ENCODE measurements around the gene DIDO1. TPM values are rescaled to one million over a fixed set of nuclear protein-coding genes. Genes with fewer than 3 reads are reported as not detected.

The DIDO1 gene
- total RNA-seq, 2 experiments from 2014 or later = 65.1 to 70.6 TPM

- Histone ChIP-seq H3K9me3 (ENCODE audit: low read length) (no peaks in the 10 kb centered on the region), H3K36me3 (ENCODE audit: insufficient read depth, low read length) (peaks cover 51% of the 10 kb centered on the region), H3K4me2 (ENCODE audit: low read length) (no peak overlapping the region), H3K4me1 (ENCODE audit: insufficient read depth, low read length, poor library complexity, severe bottlenecking) (peaks cover 6% of the 10 kb centered on the region), H3K27ac (ENCODE audit: low read depth, low read length, poor library complexity, severe bottlenecking) (no peak overlapping the region), H2AFZ (ENCODE audit: low read length) (no peak overlapping the region), H3K4me3 (ENCODE audit: low read depth, low read length, poor library complexity, severe bottlenecking) (no peak overlapping the region), H3K79me2 (ENCODE audit: insufficient read depth, low read depth, low read length) (no peaks in the 10 kb centered on the region), H3K9me2 (ENCODE audit: insufficient read depth, low read length) (no peaks in the 10 kb centered on the region), H4K20me1 (ENCODE audit: insufficient read depth, low read length) (no peaks in the 10 kb centered on the region)
- BruUV-seq (replicated peaks) = no TSS peak
- ChIA-PET POLR2A (no interaction called here), CTCF (ENCODE audit: unreplicated experiment) (no interaction called here)
- intact Hi-C loops (cut with micrococcal nuclease; ENCODE audit: unreplicated experiment) = no loop called here
- no peak for DNase-seq (ENCODE audit: low spot score)
- TF ChIP-seq EZH2phosphoT487 (IDR thresholded peaks at IDR 0.05; ENCODE audit: borderline replicate concordance, low read depth, low read length) (no peak), CTCF (conservative IDR thresholded peaks at IDR 0.05; ENCODE audit: low read length) (no peak)
Observed at GRCh38 chr20:62852841-62853240, 73.5 kb downstream of the DIDO1 start.

- Histone ChIP-seq H3K9me2 (ENCODE audit: insufficient read depth, low read length) (no peaks in the 10 kb centered on the region), H3K27ac (ENCODE audit: low read depth, low read length, poor library complexity, severe bottlenecking) (no peak overlapping the region), H3K36me3 (ENCODE audit: insufficient read depth, low read length) (peaks cover 45% of the 10 kb centered on the region), H3K4me3 (ENCODE audit: low read depth, low read length, poor library complexity, severe bottlenecking) (no peak overlapping the region), H3K9me3 (ENCODE audit: low read length) (no peaks in the 10 kb centered on the region), H4K20me1 (ENCODE audit: insufficient read depth, low read length) (no peaks in the 10 kb centered on the region), H3K4me1 (ENCODE audit: insufficient read depth, low read length, poor library complexity, severe bottlenecking) (peaks cover 9% of the 10 kb centered on the region), H2AFZ (ENCODE audit: low read length) (no peak overlapping the region), H3K4me2 (ENCODE audit: low read length) (no peak overlapping the region), H3K79me2 (ENCODE audit: insufficient read depth, low read depth, low read length) (no peaks in the 10 kb centered on the region)
- no peak for TF ChIP-seq EZH2phosphoT487 (IDR thresholded peaks at IDR 0.05; ENCODE audit: borderline replicate concordance, low read depth, low read length)
- no peak for TF ChIP-seq CTCF (conservative IDR thresholded peaks at IDR 0.05; ENCODE audit: low read length)
- POLR2A ChIA-PET = no interaction called here
- no TSS peak for BruUV-seq (replicated peaks)
- CTCF ChIA-PET (ENCODE audit: unreplicated experiment) = no interaction called here
- no peak for DNase-seq (ENCODE audit: low spot score)
- intact Hi-C loops (cut with micrococcal nuclease; ENCODE audit: unreplicated experiment) = no loop called here
Observed at GRCh38 chr20:62852196-62852595, 74.1 kb downstream of the DIDO1 start.

GRCh38 chr20:62850333-62850974, 75.9 kb downstream of the DIDO1 start:
- no peak for DNase-seq (ENCODE audit: low spot score)
- Histone ChIP-seq H3K4me2 (ENCODE audit: low read length) (no peak overlapping the region), H4K20me1 (ENCODE audit: insufficient read depth, low read length) (no peaks in the 10 kb centered on the region), H3K36me3 (ENCODE audit: insufficient read depth, low read length) (peaks cover 46% of the 10 kb centered on the region), H3K27ac (ENCODE audit: low read depth, low read length, poor library complexity, severe bottlenecking) (no peak overlapping the region), H2AFZ (ENCODE audit: low read length) (no peak overlapping the region), H3K4me1 (ENCODE audit: insufficient read depth, low read length, poor library complexity, severe bottlenecking) (peaks cover 9% of the 10 kb centered on the region), H3K9me3 (ENCODE audit: low read length) (no peaks in the 10 kb centered on the region), H3K9me2 (ENCODE audit: insufficient read depth, low read length) (no peaks in the 10 kb centered on the region), H3K4me3 (ENCODE audit: low read depth, low read length, poor library complexity, severe bottlenecking) (no peak overlapping the region), H3K79me2 (ENCODE audit: insufficient read depth, low read depth, low read length) (no peaks in the 10 kb centered on the region)
- no peak for TF ChIP-seq CTCF (conservative IDR thresholded peaks at IDR 0.05; ENCODE audit: low read length)
- no peak for TF ChIP-seq EZH2phosphoT487 (IDR thresholded peaks at IDR 0.05; ENCODE audit: borderline replicate concordance, low read depth, low read length)
- BruUV-seq (replicated peaks) = no TSS peak
- ChIA-PET CTCF (ENCODE audit: unreplicated experiment) (no interaction called here), POLR2A (no interaction called here)
- intact Hi-C loops (cut with micrococcal nuclease; ENCODE audit: unreplicated experiment) = no loop called here
